SIG-M5 treated with dmso at 0.1 percent for 504 hours (cell line): ENCODE data around the gene RASL11A.
A peak's percentile ranks its signal among the peaks of the same experiment; 100 is the strongest.
"Not testable (repeated sequence)": the region's sequence is repeated elsewhere in the genome, so short reads cannot be mapped to it uniquely, and the experiment has no call there.

Experiments
- DNase-seq: peaks from one replicate; lab custom pipeline; 2025; ENCODE audit not compliant: unreplicated experiment; lab: John Stamatoyannopoulos, UW

RASL11A gene, protein sequence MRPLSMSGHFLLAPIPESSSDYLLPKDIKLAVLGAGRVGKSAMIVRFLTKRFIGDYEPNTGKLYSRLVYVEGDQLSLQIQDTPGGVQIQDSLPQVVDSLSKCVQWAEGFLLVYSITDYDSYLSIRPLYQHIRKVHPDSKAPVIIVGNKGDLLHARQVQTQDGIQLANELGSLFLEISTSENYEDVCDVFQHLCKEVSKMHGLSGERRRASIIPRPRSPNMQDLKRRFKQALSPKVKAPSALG

DNA sequence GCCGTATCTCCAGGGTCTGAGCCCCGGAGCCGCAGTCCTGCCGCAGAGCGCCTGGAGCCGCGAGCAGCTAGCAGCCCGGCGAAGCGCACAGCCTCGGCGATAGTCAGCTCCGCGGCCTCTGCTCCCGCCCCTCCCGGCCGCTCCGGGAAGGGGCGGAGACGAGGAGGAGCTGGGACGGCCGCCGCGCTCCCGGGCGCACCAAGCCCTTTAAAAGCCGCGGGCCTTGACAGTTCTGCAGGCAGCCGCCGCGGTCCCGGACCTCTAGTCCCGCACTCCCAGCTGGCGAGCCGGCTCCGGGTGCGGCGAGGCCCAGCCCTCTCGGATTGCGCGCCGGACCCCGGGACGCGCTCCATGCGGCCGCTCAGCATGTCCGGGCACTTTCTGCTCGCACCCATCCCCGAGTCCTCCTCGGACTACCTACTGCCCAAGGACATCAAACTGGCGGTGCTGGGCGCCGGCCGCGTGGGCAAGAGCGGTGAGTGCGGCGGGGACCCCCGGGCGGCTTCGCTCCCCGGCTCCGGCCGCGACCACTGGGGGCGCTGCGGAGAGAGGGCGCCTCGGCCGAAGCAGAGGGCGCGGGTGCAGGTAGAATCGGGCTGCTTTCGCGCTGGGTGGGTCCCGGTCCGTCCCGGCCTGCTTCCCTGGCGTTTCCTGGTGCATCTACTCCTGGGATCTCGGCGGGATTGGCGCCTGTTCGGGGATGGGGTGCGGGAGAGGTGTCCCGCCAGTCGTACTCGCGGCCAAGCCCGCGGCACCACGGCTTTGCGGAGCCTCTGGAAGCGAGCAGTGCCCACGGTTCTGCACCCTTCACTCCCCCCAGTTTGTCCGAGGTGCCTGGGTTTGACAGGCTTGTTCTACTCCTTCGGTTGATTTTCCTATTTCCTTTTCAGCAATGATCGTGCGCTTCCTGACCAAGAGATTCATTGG is at the start of gene RASL11A:
RASL11A (plus strand) TSS at position 237 of the 927 bp plus-strand sequence; CDS start at position 352, 115 bp downstream.
- DNase-seq = peak; percentile 71

DNA sequence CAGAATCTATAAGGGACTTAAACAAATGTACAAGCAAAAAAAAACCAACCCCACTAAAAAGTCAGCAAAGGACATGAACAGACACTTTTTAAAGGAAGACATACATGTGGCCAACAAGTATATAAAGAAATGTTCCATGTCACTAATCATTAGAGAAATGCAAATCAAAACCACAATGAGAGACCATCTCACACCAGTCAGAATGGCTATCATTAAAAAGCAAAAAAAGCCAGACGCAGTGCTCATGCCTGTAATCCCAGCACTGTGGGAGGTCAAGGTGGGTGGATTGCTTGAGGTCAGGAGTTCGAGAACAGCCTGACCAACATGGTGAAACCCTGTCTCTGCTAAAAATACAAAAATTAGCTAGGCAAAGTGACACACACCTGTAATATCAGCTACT is 48.5 kb upstream of the RASL11A start:
- DNase-seq = not testable (repeated sequence)

DNA sequence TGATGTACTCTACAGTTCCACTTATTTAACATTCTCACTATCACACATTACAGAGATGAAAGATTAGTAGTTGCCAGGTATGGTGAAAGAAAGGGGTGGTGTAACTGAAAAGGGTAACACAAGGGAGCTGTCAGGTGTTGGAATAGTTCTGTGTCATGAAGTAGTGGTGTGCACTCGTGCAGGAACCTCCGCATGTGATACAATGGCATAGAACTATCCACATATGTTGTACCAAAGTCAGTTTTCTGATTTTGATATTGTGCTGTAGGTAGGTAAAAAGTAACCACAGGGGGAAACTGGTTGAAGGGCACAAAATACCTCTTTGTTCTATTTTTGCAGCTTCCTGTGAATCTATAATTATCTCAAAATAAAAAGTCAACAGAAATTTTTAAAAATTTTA is 43.6 kb upstream of the RASL11A start:
- no peak for DNase-seq

DNA sequence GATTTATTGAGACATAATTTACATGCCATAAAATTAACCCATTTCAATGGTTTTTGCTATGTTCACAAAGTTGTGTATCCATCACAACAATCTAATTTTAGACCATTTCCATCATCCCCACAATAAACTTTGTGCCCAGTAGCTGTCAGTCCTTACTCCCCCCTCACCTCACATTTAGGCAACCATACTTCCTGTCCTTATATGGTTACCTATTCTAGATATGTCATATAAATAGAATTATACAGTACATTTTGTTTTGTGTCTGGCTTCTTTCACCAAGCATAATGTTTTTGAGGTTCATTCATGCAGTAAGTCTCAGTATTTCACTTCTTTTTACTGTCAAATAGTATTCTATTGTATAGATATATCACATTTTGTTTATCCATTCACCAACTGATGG is 42.5 kb upstream of the RASL11A start:
- DNase-seq = no peak

DNA sequence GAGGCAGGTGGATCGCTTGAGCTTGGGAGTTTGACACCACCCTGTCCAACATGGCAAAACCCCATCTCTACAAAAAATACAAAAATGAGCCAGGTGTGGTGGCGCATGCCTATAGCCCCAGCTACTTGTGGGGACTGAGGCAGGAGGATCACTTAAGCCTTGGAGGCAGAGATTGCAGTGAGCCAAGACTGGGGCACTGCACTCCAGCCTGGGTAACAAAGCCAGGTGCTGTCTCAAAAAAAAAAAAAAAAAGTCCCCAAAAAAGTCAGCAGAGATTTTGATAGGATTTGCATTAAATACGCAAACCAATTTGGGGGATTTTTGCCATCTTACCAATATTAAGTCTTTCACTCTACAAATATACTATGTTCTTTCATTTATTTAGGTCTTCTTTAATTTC is 41.0 kb upstream of the RASL11A start:
- DNase-seq = no peak

DNA sequence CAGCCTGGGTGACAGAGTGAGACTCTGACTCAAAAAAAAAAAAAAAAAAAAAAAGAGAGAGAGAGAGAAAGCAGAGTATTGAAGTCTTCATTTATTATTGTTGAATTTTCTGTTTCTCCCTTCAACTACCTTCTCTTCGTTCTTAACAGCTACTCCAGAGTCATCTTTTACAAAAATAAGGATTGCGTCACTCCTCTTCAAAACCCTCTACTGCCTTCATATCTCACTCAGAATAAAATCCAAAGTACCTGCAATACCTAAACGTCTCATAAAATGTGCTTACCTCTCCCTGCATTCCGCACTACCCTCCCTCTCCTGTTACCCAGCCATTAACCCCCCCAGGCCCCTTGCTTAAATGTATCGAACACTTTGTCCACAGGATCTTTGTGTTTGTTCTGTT is 36.7 kb upstream of the RASL11A start:
- DNase-seq = no peak

DNA sequence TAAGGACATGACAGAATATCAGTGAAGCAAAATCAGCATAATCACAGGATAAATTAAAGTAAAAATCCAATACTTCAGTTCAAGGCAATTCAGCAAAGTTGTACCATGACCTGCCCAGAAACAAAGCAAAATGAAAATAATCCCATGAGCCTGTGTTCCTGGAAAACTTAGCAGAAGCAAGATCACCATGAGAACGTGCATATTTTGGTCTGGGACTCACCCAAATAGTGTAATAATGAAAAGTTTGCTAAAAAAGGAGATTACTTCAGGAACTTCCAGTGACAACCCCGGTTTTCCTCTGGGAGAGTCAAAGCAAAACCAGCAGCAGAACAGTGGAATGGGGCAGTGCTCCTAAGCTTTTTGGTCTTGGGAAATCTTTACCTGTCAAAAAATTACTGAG is 34.2 kb upstream of the RASL11A start:
- DNase-seq = no peak

DNA sequence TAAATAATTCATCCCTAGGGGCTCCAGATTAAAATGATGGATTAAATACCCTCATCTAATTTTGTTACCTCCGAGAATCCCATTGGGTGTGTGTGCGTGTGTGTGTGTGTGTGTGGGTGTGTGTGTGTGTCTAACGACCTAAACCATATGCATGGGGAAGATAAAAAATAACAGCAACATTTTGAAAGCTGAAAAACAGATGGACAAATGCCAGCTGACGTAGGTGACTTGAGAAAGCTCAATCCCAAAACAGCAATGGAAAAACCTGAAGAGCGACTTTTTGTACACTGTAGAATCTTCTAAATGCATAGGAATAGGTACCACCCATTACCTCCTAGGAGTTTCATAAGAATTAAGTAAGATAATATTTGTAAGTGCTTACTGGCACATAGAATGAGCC is 27.9 kb upstream of the RASL11A start:
- DNase-seq = no peak

DNA sequence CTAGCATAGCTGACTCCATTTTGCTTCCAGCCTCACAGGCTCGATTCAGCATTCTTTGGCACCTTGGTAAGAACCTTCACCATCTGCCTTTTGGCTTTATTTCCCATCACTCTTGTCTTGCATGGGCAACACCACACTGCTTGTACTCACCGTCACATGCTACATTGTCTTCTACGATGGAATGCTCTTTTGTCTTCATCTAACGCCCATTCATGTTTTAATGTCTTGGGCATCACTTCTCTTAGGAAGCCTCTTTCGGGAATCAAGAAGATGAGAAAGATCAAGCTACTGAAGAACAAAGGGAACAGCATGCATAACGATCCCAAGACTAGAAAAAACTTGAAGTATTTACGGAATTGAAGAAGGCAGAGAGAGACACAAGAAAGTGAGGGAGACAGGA is 25.0 kb upstream of the RASL11A start:
- no peak for DNase-seq

DNA sequence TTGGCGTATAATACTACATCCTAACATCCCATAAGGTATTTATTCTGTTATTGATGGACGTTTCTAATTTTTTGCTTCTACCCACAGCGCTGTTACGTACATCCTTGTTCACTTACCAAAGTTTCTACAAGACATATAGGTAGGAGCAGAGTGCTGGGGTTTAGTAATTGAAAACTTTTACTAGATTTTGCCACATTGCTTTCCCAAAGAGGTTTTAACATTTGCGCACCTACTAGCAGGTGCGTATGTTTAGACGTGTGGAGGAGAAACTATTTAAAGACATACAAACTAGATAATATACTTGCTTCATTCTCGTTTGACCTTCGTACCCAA is 19.8 kb upstream of the RASL11A start:
- no peak for DNase-seq

DNA sequence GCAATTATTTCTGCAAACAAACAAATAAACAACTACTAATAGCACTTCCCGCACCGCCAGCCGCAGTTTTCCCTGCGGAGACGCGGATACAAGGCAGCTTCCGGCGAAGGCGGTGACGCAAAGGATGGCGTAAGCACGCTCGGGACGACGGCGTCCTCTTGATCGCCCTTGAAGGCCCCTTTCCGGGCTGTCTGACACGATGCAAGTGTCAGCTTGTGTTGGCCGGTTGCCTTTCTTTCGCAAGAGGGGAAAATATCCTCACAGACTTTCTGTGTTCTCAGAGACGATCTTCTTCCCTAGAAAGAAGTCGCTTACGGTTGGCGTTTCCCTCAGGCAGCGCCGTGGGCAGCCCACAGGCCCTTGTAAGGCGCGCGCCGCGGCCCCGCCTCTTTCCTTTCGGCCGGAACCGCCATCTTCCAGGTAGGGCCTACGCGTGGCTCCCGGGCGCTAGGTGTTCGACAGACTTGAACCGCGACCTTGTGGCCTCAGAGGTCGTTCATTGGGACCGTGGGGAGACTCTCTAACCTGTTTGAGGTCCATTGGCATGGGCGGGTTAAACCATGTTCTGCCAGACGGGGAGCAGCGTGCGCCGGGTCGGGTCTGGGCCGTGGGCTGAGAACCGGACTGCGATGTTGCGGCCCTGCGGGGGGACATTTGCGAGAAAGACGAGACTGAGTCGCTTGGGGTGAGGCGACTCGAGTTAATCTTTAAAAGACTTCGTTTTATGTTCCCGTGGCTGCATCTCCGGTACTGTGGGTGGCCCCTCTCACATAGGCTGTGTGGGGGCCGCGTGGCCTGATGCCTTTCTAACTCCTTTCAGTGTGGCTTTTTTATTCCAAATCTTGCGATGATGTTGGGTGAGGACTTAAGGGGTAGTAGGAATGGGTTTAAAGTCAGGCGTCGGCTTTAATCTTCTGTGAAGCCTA is 19.2 kb upstream of the RASL11A start, which contains the start of gene RPL21:
RPL21 (plus strand) TSS at position 393 of the 926 bp plus-strand sequence. CDS start 2,219 bp downstream, outside the sequence.
- peak; percentile 91 for DNase-seq

DNA sequence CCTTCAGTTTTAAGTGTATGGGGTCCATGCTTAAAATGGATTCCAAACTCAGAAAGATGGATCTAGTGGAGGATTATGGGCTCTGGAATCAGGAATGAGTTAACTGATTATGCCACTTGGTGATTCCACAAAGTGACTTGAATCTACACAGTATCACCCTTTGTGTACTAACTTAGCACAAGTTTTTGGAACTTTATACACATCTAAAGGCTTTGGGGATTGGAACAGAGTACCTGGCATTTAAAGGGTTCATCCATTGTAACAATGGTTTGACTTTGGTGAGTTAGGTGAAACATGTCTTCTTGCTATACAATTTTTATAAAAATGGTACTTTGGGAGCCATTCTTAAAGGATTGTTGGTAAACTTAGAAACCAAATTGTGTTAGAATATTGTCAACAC is 18.2 kb upstream of the RASL11A start:
- no peak for DNase-seq

DNA sequence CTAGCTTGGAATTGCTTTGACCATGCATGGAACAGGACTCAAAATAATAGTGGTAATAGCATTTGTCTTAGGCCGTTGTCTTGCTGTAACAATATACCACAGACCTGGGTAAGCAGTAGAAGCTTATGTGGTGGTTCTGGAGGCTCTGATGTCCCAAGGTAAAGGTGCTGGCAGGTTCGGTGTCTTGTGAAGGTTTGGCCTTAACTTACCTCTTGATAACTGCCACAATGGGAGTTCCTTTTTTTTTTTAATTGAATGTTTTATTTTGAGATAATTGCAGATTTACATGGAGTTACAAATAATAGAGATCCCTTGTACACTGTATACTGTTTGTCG is 13.4 kb upstream of the RASL11A start:
- DNase-seq = no peak

DNA sequence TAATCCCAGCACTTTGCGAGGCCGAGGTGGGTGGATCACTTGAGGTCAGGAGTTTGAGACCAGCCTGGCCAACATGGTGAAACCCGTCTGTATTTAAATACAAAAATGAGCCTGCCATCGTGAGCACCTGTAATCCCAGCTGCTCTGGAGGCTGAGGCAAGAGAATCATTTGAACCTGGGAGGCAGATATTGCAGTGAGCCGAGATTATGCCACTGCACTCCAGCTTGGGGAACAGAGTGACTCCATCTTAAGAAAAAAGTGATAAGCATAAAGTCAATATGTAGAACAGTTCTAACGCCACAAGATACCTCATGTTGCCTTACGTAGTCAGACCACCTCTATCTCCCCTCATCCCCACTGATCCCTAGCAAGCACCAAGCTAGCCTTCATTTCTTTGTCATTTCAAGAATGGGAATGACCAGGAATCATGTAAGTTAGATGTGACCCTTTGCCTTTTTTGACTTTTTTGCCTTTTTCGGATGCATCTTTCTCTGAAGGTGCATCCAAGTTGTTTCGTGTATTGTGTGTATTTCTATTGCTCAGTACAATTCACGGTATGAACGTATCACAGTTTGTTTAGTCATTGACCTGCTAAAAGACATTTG is 12.9 kb upstream of the RASL11A start:
- DNase-seq = no peak

DNA sequence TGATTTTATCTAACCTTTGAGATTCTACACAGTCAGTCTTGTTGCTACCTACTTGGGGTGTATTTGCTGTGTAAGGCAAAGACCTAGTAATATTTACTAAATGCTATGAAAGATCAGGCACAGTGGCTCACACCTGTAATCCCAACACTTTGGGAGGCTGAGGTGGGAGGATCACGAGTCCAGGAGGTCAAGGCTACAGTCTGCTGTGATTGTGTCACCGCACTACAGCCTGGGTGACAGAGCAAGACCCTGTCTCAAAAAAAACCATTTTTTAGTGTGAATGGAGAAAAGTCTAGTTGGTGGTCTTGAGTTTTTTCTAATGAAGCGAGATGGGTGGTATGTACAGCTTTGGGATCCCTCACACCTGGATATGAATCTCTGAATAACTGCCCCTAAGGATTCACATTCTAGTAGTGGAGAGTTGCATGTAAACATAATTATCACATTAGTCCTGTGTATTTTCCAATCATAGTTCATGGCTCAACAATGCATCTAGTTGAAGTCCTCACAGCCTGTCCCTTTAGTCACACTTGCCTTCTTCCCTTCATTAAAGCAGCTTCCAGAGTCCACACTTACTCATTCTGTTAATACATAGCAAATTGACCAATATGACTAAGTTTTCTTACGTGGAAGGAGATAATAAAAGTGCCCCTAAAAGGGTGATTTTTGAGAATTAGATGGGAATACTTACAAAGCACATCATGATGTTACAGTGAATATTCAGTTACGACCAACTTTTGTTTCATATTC is 11.8 kb upstream of the RASL11A start:
- DNase-seq = no peak

DNA sequence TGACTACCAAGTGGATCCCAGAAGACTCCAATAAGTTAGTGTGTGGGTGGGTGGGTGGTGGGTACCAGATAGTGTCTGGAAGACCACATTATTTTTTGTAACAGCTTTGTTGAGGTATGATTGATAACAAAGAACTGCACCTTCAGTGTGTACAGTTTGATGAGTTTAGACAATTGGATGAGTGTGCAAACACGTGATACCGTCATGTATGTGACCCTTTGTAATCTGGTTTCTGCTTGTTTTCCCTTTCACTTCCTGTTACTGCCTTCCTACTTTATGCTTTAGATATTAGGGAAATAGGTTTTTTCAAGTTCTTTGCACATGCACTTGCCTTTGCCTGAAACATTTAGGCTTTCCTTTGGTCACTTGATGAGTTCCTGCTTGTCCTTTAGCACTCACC is 10.8 kb upstream of the RASL11A start:
- DNase-seq = peak; percentile 78

DNA sequence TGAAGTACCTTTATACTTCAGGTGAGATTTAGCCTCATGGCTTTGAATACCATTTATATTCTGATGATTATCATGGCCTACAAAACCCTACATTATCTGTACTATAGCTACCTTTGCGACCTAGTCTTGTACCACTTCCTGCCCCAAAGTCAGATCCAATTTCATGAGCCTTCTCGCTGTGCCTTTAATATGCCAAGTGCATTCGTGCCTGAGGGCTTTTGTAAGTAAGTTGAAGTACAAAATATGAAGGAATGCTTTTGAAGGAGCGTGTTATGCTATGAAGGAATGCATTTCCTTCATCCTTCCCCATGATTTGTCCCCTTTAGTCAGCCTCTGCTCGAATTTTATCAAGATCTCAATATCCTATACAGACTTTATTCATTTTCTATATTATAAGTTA is 9.2 kb upstream of the RASL11A start:
- no peak for DNase-seq

DNA sequence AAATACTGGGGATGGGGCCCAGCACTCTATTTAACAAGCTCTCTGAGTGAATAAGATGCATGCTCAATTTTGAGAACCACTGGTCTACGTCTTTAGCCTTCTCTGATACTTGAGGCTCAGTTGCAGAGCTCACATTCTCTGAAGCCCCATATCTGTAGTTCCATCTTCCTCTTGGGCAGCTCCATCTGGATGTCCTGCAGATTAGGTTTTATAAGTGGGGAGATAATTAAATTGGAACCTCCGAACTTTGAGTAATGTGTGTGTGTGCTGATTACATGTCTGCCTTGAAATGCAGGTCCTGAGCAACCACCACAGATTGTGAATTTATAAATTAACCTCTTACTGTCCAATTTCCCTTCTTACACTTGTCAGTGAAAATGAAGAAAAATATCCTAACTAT is 7.2 kb upstream of the RASL11A start:
- DNase-seq = no peak

DNA sequence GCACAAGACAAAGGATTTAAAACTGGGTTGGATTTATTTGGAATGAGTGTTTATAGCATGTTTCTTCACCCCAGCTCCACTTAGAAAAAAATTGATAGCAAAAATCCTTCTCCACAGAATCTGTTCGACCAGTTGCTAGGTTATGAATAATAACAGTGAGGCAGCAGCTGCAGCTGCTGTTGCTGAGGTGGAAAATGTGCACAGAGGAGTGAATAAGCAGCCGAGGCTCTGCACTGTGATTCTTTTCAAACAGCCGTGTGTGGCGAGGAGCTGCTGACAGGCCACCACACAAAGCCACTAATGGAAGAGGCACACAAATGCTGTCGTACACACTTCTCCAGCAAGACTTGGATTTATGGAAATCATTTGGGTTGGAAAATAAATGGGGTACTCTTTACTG is 6.4 kb upstream of the RASL11A start:
- DNase-seq = no peak

DNA sequence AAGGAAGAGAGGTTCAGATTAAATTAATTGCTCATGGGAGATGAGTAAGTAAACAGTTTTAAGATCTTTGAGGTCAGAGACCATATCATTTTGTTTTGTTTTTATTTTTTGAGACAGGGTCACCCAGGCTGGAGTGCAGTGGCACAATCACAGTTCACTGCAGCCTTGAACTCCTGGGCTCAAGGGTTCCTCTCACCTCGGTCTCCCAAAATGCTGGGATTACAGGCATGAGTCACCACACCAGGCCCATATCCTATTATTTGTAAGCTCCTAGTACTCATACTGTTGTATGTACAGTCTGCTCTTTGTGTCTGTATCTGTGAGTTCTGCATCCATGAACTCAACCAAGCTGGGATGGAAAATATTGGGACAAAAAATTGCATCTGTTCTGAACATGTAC is 6.0 kb upstream of the RASL11A start:
- DNase-seq = no peak
